Testis (tissue), 3 donors: ENCODE measurements around the gene MNT. TPM values are rescaled to one million over a fixed set of nuclear protein-coding genes. Genes with fewer than 3 reads are reported as not detected.

Experiments
- DNase-seq: peaks from one replicate; pipeline ENCODE4 v3.0.0-alpha.2; 2019
- H3K27ac ChIP-seq, 2 donors: fragments of 200-600 bp; sonication (generic); one replicate each; pipeline ENCODE4 v1.5.1; 2019
- H3K27me3 ChIP-seq: fragments of 200-600 bp; sonication (generic); one replicate; pipeline ENCODE4 v1.5.1; 2019
- H3K36me3 ChIP-seq: fragments of 200-600 bp; sonication (generic); one replicate; pipeline ENCODE4 v1.5.1; 2017; ENCODE audit warnings: low read depth; ENCODE audit errors: missing control alignments
- H3K4me1 ChIP-seq: fragments of 200-600 bp; sonication (generic); one replicate; pipeline ENCODE4 v1.5.1; 2019
- H3K4me3 ChIP-seq, 2 donors: fragments of 200-600 bp; sonication (generic); one replicate each; pipeline ENCODE4 v1.5.1; 2017 to 2019
- H3K9me3 ChIP-seq: fragments of 200-600 bp; sonication (generic); one replicate; pipeline ENCODE4 v1.5.1; 2017
- POLR2A ChIP-seq: fragments of 450-650 bp; IDR thresholded peaks from one replicate; pipeline ENCODE4 v1.6.1; 2017; ENCODE audit warnings: antibody characterized with exemption, mild to moderate bottlenecking, moderate library complexity
- WGBS, 2 donors: methylation state at CpG; one replicate each; pipeline ENCODE4 v1.1.5; 2018; 5-methylcytosine and 5-hydroxymethylcytosine counted together
- intact Hi-C: fragments of 100-400 bp; cut with DNase I; formaldehyde crosslinking; loops from one replicate; pipeline ENCODE4 v1.15.1; 2023; ENCODE audit warnings: low total_unique reads
- polyA plus RNA-seq: library from polyadenylated mRNA; stranded (reverse); fragments of 350-450 nt; fragmentation: Illumina TruSeq; extraction: RNeasy Lipid Tissue Mini Kit (QIAGEN cat#74804); gene quantifications from one replicate; pipeline ENCODE4 v1.2.3, GENCODE V29; 2014; ENCODE audit warnings: low read depth, low replicate concordance; ENCODE audit not compliant: insufficient read depth
- total RNA-seq, 2 donors: library from RNA; depleted of rRNA; stranded (reverse); fragments of >200 nt; gene quantifications; one replicate each; pipeline ENCODE4 v1.2.3, GENCODE V29; 2016
- TF ChIP-seq, protein P1 (sequence below), 3 experiments: fragments of 450-650 bp in 2 of 3; fragments of 200-600 bp in 1 of 3; sonication (generic) in 1 of 3; IDR thresholded peaks; one replicate each; pipeline ENCODE4 v1.5.1; 2016 to 2019; ENCODE audit warnings: antibody characterized with exemption in 3 of 3, mild to moderate bottlenecking in 2 of 3, moderate library complexity in 1 of 3

MNT gene
- total and polyA plus RNA-seq, 3 donors from 2014 or later, result 27.9 to 67.7 (median 46.3) TPM

DNA sequence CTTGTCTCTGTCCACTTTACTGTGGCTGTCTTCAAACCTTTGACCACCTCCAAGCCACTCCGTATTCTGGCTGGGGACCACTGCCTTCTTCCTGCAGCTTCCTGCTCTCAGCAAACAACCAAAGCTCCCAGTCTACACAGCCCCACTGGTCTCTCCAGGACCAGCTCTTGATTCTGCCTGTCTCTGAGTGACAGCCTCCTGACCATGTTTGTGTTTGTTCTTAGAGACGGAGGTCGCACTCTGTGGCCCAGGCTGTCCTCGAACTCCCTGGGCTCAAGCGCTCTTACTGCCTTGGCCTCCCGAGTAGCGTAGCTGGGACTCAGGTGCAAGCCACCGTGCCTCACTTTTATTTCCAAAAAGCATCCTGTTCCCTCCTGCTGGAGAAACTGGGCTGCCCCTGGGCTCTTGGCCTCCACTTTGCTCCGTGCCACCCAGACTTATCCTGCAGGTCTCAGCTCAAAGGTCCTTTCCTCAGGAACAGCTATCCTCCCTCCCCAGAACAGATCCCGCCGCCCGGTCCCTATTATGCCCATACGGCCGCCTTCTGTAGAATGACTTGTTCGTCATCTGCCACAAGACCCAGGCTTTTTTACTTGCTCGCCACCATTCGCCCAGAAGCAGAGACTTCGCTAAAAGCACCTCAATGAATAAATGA lies 9.1 kb downstream of the MNT start:
- WGBS, 2 donors, result 50 to 59% methylated on average over 18 of the region's 18 CpGs
- intact Hi-C loops, result no loop called here
- no peaks in the 10 kb centered on the region for H3K36me3 ChIP-seq
- H3K4me3 ChIP-seq, result peak overlapping the region; percentile 80 to 91
- no peak for DNase-seq
- TF ChIP-seq, protein P1, sequence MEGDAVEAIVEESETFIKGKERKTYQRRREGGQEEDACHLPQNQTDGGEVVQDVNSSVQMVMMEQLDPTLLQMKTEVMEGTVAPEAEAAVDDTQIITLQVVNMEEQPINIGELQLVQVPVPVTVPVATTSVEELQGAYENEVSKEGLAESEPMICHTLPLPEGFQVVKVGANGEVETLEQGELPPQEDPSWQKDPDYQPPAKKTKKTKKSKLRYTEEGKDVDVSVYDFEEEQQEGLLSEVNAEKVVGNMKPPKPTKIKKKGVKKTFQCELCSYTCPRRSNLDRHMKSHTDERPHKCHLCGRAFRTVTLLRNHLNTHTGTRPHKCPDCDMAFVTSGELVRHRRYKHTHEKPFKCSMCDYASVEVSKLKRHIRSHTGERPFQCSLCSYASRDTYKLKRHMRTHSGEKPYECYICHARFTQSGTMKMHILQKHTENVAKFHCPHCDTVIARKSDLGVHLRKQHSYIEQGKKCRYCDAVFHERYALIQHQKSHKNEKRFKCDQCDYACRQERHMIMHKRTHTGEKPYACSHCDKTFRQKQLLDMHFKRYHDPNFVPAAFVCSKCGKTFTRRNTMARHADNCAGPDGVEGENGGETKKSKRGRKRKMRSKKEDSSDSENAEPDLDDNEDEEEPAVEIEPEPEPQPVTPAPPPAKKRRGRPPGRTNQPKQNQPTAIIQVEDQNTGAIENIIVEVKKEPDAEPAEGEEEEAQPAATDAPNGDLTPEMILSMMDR (IDR thresholded peaks at IDR 0.05), result no peak
- H3K4me1 ChIP-seq, result peaks cover 56% of the 10 kb centered on the region
- no peaks in the 10 kb centered on the region for H3K27me3 ChIP-seq
- H3K9me3 ChIP-seq, result no peaks in the 10 kb centered on the region
- peak overlapping the region; percentile 75 to 99 for H3K27ac ChIP-seq

DNA sequence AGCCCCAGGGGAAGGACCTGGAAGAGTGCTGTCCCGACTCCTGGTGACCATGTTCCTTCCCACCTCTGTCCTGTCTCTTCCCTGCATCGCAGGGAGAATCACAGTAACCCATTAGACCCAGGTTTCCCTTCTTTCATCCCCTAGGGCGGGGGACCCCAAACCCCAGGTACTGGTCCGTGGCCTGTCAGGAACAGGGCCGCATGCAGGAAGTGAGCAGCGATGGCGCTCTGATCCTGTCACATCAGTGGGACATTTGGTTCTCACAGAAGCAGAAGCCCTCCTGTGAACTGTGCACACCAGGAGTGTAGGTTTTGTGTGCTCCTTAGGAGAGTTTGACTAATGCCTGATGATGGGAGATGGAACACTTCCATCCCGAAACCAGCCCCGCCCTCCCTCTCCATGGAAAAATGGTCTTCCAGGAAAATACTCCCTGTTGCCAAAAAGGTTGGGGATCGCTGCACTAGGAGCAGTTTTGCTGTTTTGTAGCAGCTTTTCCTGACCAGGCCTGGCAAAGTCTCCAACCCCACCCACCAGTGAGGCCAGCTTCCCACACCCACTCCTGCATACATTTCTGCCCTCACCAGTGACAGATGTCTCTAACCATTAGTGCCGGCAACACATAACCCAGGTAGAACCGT lies 10.5 kb downstream of the MNT start:
- no peak overlapping the region for H3K4me3 ChIP-seq
- peaks cover 49% of the 10 kb centered on the region for H3K4me1 ChIP-seq
- H3K27me3 ChIP-seq, result no peaks in the 10 kb centered on the region
- H3K36me3 ChIP-seq, result no peaks in the 10 kb centered on the region
- intact Hi-C loops, result no loop called here
- peak overlapping the region; percentile 44 to 47 for H3K27ac ChIP-seq
- whole genome bisulfite sequencing, 2 donors, result 63 to 74% methylated on average over 8 to 12 of the region's 12 CpGs
- TF ChIP-seq, protein P1 (IDR thresholded peaks at IDR 0.05), result no peak
- no peak for TF ChIP-seq POLR2A
- H3K9me3 ChIP-seq, result no peaks in the 10 kb centered on the region
- DNase-seq, result no peak

DNA sequence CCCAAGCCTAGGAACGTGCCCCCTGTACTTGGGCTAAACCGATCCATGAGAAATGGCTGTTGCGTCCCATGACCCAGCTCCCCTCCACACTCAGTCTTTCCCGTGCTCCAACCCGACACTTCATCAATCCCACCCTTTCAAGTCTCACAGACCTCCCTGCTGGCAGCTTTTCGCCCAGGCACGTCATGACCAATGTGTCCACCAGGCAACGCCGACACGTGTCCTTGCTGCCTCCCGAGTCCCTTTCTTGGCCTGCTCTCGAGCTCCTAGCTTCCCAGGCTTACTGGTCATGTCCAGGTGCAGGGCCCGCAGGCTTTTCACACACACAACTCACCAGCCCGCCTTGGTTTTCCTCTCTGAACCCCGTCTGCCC lies 12.2 kb downstream of the MNT start:
- Histone ChIP-seq H3K36me3 (no peaks in the 10 kb centered on the region), H3K4me1 (peaks cover 44% of the 10 kb centered on the region), H3K27ac (no peak overlapping the region), H3K4me3 (no peak overlapping the region), H3K9me3 (no peaks in the 10 kb centered on the region), H3K27me3 (no peaks in the 10 kb centered on the region)
- WGBS, 2 donors, result 82 to 89% methylated on average over 15 of the region's 15 CpGs
- DNase-seq, result no peak
- TF ChIP-seq, protein P1 (IDR thresholded peaks at IDR 0.05), result no peak
- no peak for TF ChIP-seq POLR2A
- intact Hi-C loops, result no loop called here

DNA sequence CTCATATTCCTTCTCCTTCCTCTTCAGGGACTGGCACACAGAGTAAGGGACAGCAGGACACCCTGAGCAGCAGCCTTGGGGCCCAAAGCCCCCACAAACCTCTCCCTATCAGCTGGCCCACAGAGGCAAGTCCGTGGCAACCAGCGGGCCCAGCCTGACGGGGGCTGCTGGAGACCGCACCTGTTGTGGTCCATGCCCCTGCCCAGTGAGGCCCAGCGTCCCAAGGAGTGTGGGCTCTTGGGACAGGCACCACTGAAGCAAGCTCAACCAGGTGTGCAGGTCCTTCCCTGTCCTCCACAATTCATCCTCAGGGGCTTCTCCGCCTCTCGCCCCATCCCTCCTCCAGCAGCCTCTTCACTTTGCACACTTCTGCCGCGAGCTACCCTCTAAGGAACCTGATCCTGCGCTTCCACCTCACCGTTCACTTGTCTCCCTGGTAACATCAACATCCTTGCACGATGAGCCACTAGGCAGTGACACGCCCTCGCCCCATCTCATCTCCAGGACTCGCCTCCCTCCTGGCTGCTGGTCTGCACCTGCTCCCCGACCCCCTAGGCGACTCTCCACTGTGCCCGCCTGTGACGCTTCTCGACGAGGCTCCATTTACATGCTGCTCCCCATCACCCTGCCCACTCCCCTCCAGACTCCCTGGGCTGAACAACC lies 12.7 kb downstream of the MNT start:
- Histone ChIP-seq H3K9me3 (no peaks in the 10 kb centered on the region), H3K4me3 (no peak overlapping the region), H3K27me3 (no peaks in the 10 kb centered on the region), H3K4me1 (peaks cover 44% of the 10 kb centered on the region), H3K36me3 (no peaks in the 10 kb centered on the region), H3K27ac (no peak overlapping the region)
- intact Hi-C loops, result no loop called here
- DNase-seq, result no peak
- WGBS, 2 donors, result 91 to 92% methylated on average over 21 of the region's 21 CpGs
- no peak for TF ChIP-seq POLR2A
- TF ChIP-seq, protein P1 (IDR thresholded peaks at IDR 0.05), result no peak
